ENCODE results near the gene GNAI2. TPM values are rescaled to one million over a fixed set of nuclear protein-coding genes. Genes with fewer than 3 reads are reported as not detected.

The GNAI2 gene
- total RNA-seq, 1 donor from 2014 or later, result 140 TPM

GRCh38 chr3:50295553-50296431 is 59.8 kb downstream of the GNAI2 start:
- no peaks in the 10 kb centered on the region for H3K36me3 Mint-ChIP-seq
- H3K4me3 Mint-ChIP-seq, result peak overlapping the region; percentile 50

DNA sequence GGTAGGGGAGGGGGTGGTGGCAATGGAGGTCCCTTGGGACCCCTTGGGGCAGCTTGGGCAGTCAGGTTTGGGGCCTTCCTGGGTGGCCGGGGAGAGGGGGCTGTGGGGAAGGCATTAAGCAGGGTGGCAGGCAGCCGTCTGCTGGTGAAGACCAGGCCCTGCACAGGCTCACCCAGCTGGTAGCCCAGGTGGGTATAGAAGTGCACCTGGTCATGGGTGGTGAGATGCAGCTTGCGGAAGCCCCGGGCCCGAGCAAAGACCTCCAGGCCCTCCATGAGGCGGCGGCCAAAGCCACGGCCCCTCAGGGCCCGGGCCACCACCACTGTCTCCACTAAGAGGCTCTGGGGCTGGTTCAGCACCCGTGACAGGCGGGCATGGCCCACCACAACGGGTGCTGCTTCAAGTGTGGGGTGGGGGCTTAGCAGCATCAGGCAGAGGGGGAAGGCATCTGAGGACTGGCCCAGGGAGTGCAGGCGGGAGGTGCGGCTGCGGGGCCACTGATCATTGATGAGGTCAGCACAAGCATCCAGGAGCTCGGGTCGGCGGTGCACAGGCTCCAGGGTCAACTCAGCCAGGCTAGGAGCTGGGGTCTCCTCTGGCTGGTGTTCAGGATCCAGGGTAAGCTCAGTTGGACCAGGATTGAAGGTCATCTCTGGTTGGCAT is 60.8 kb downstream of the GNAI2 start:
- Mint-ChIP-seq H3K27me3 (no peaks in the 10 kb centered on the region), H3K9me3 (no peaks in the 10 kb centered on the region), H3K4me3 (no peak overlapping the region), H3K4me1 (ENCODE audit: unreplicated experiment) (peaks cover 19% of the 10 kb centered on the region), H3K36me3 (no peaks in the 10 kb centered on the region), H3K27ac (no peak overlapping the region)
- no peak for TF ChIP-seq CTCF (conservative IDR thresholded peaks at IDR 0.05)
- no peak for DNase-seq (ENCODE audit: extremely low spot score, unreplicated experiment)

More at GRCh38 chr3:50295553-50296431, 59.8 kb downstream of the GNAI2 start:
- Mint-ChIP-seq H3K9me3 (no peaks in the 10 kb centered on the region), H3K27ac (no peak overlapping the region), H3K27me3 (no peaks in the 10 kb centered on the region), H3K4me1 (ENCODE audit: unreplicated experiment) (peaks cover 25% of the 10 kb centered on the region)
- TF ChIP-seq CTCF (conservative IDR thresholded peaks at IDR 0.05), result no peak
- no peak for DNase-seq (ENCODE audit: extremely low spot score, unreplicated experiment)

DNA sequence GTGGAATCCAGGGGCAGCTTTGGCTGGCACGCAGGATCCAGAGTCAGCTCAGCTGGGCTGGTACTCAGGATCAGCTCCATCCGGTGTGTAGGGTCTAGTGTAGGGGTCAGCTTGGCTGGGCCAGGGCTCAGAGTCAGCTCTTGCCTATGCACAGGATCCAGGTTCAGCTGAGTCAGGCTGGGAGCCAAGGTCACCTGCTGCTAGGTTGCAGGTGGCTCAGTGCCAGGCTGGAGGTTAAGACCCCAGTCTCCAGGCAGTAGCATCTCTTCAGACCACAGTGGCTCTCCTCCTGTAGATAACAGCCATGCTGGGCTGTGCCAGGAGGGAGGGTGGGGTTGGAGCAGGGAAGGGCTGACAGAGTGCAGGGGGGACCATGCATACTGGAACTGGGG is 61.4 kb downstream of the GNAI2 start:
- no peak for TF ChIP-seq CTCF (conservative IDR thresholded peaks at IDR 0.05)

DNA sequence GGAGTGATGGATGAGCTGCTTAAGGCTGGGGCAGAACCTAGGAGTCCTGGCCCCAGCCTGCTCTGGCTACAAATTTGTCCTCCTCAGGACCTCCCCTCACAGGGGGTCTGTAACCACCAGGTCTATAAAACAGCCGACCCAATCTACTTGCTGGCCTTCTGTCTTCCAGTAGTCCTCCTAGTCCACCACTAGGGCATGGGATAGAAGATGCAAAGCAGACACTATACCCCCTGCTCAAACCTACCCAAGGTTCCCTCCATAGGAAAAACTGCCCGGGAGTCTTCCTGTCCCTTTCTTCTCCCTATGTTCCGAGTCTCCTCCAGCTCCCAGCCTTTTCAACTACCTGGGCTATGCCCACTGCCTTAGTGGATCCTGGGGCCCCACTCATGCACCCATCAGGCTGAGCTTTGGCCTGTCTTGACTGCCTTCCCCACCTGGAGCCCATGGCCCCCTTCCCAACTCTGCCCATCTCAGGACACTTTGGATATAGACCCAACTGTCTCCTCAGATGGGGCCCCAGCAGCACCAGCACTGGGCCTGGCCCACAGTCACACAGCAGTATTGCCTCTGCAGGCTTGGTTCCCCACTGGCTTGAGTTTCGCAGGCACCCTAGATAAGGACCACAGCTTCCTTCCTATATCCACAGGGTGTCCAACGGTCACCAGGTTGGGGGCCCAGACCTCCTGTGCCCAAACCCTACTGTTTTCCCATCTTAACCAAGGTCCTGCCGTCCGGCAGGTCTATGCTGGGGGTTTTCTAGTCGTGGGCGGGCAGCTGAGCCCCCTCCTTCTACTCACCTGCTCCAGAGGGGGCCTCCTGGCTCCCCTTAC is 62.1 kb downstream of the GNAI2 start:
- H3K4me3 Mint-ChIP-seq, result peak overlapping the region; percentile 98
- peak overlapping the region; percentile 46 for H3K27ac Mint-ChIP-seq
- no peaks in the 10 kb centered on the region for H3K27me3 Mint-ChIP-seq

More for the DNA sequence above, 61.4 kb downstream of the GNAI2 start:
- Mint-ChIP-seq H3K9me3 (no peaks in the 10 kb centered on the region), H3K4me1 (ENCODE audit: unreplicated experiment) (peaks cover 18% of the 10 kb centered on the region), H3K4me3 (peak overlapping the region; percentile 98), H3K27ac (peak overlapping the region; percentile 46), H3K27me3 (no peaks in the 10 kb centered on the region), H3K36me3 (no peaks in the 10 kb centered on the region)
- no peak for DNase-seq (ENCODE audit: extremely low spot score, unreplicated experiment)

More for the DNA sequence above, 62.1 kb downstream of the GNAI2 start:
- no peak for DNase-seq (ENCODE audit: extremely low spot score, unreplicated experiment)
- H3K4me1 Mint-ChIP-seq (ENCODE audit: unreplicated experiment), result peaks cover 18% of the 10 kb centered on the region
- no peaks in the 10 kb centered on the region for H3K9me3 Mint-ChIP-seq
- no peaks in the 10 kb centered on the region for H3K36me3 Mint-ChIP-seq
- peak; percentile 47 for TF ChIP-seq CTCF (conservative IDR thresholded peaks at IDR 0.05)
